Thyroid gland (tissue), 4 donors: Measurements from ENCODE around the gene PPM1E.

Experiments
- POLR2A ChIP-seq, 2 donors: fragments of 450-650 bp; IDR thresholded peaks; one replicate each; pipeline ENCODE4 v1.6.1; 2017; ENCODE audit warnings: antibody characterized with exemption in 2 of 2, mild to moderate bottlenecking in 2 of 2, moderate library complexity in 1 of 2
- TF ChIP-seq, protein P1 (sequence below), 6 experiments: fragments of 200-600 bp in 3 of 6; fragments of 450-650 bp in 3 of 6; sonication (generic) in 3 of 6; IDR thresholded peaks; one replicate each; pipeline ENCODE4 v1.5.1; 2016 to 2019; ENCODE audit warnings: antibody characterized with exemption in 6 of 6, mild to moderate bottlenecking in 2 of 6, inconsistent platforms in 1 of 6, moderate library complexity in 1 of 6

- no peak for TF ChIP-seq POLR2A (IDR thresholded peaks at IDR 0.05)
- TF ChIP-seq, protein P1, sequence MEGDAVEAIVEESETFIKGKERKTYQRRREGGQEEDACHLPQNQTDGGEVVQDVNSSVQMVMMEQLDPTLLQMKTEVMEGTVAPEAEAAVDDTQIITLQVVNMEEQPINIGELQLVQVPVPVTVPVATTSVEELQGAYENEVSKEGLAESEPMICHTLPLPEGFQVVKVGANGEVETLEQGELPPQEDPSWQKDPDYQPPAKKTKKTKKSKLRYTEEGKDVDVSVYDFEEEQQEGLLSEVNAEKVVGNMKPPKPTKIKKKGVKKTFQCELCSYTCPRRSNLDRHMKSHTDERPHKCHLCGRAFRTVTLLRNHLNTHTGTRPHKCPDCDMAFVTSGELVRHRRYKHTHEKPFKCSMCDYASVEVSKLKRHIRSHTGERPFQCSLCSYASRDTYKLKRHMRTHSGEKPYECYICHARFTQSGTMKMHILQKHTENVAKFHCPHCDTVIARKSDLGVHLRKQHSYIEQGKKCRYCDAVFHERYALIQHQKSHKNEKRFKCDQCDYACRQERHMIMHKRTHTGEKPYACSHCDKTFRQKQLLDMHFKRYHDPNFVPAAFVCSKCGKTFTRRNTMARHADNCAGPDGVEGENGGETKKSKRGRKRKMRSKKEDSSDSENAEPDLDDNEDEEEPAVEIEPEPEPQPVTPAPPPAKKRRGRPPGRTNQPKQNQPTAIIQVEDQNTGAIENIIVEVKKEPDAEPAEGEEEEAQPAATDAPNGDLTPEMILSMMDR (IDR thresholded peaks at IDR 0.05), result no peak
Measured at GRCh38 chr17:58932956-58933355, 177.3 kb downstream of the PPM1E start.
